Measurements from ENCODE around the gene NADSYN1. TPM values are rescaled to one million over a fixed set of nuclear protein-coding genes. Genes with fewer than 3 reads are reported as not detected.

The NADSYN1 gene
- total and polyA plus RNA-seq, 2 experiments from 2014 or later = 35.6 to 54.9 TPM

- Histone ChIP-seq H3F3A (replicated peaks; ENCODE audit: low read depth) (no peaks in the 10 kb centered on the region; the same call in 1 of the 2 replicates), H3K9me2 (ENCODE audit: insufficient read depth) (no peaks in the 10 kb centered on the region), H3K79me2 (replicated peaks; ENCODE audit: insufficient read depth) (peaks cover 40% of the 10 kb centered on the region), H3K27ac (ENCODE audit: low read depth) (no peak overlapping the region), H4K20me1 (replicated peaks; ENCODE audit: insufficient read depth) (peaks cover 11% of the 10 kb centered on the region; the same call in 1 of the 2 replicates), H3K4me3 (peak overlapping the region; percentile 94), H3K4me2 (peak overlapping the region; percentile 93), H3K36me3 (ENCODE audit: insufficient read depth) (peaks cover 9% of the 10 kb centered on the region), H3K4me1 (ENCODE audit: insufficient read depth) (peaks cover 29% of the 10 kb centered on the region), H3K27me3 (ENCODE audit: insufficient read depth) (no peaks in the 10 kb centered on the region), H2AFZ (no peak overlapping the region)
- peak overlapping the region; percentile 87 for H3K4me3 Mint-ChIP-seq
- no peak for ATAC-seq
- TF ChIP-seq STAT1 (IDR thresholded peaks at IDR 0.05; ENCODE audit: unreplicated experiment) (no peak), NANOG (IDR thresholded peaks at IDR 0.05; ENCODE audit: borderline replicate concordance) (no peak), CREB1 (CRISPR knock-in tag; IDR thresholded peaks at IDR 0.05; ENCODE audit: low read depth) (no peak), ZNF114 (CRISPR knock-in tag; IDR thresholded peaks at IDR 0.05) (no peak), CTCF (conservative IDR thresholded peaks at IDR 0.05; ENCODE audit: low read depth in 2 of 2) (no peak), EZH2 (IDR thresholded peaks at IDR 0.05; ENCODE audit: low read depth, unreplicated experiment) (no peak), JUNB (IDR thresholded peaks at IDR 0.05; ENCODE audit: unreplicated experiment) (no peak), ZNF331 (CRISPR knock-in tag; IDR thresholded peaks at IDR 0.05; ENCODE audit: low read depth) (no peak), ETS1 (IDR thresholded peaks at IDR 0.05) (no peak)
- DNase-seq (ENCODE audit: low spot score) = no peak
- H3K36me3 Mint-ChIP-seq (ENCODE audit: low read depth) = peaks cover 28% of the 10 kb centered on the region
- H3K27me3 Mint-ChIP-seq (ENCODE audit: insufficient read depth, low read depth, poor library complexity) = peaks cover 9% of the 10 kb centered on the region
- H3K9me3 Mint-ChIP-seq = no peaks in the 10 kb centered on the region
- peaks cover 33% of the 10 kb centered on the region for H3K4me1 Mint-ChIP-seq
- no peak overlapping the region for H3K27ac Mint-ChIP-seq
Measured at GRCh38 chr11:71453918-71454304, 908 bp downstream of the NADSYN1 start.

GRCh38 chr11:71454470-71455113 is 1.6 kb downstream of the NADSYN1 start:
- Mint-ChIP-seq H3K36me3 (ENCODE audit: low read depth) (peaks cover 31% of the 10 kb centered on the region), H3K4me1 (peaks cover 28% of the 10 kb centered on the region), H3K27ac (no peak overlapping the region), H3K4me3 (peak overlapping the region; percentile 47), H3K27me3 (ENCODE audit: insufficient read depth, low read depth, poor library complexity) (peaks cover 9% of the 10 kb centered on the region), H3K9me3 (no peaks in the 10 kb centered on the region)
- Histone ChIP-seq H3F3A (replicated peaks; ENCODE audit: low read depth) (no peaks in the 10 kb centered on the region; the same call in 1 of the 2 replicates), H3K27me3 (ENCODE audit: insufficient read depth) (no peaks in the 10 kb centered on the region), H3K4me2 (no peak overlapping the region; the same call in 1 of the 2 replicates), H3K4me1 (ENCODE audit: insufficient read depth) (peaks cover 29% of the 10 kb centered on the region), H3K9me2 (ENCODE audit: insufficient read depth) (no peaks in the 10 kb centered on the region), H2AFZ (no peak overlapping the region), H3K79me2 (replicated peaks; ENCODE audit: insufficient read depth) (peaks cover 33% of the 10 kb centered on the region), H3K36me3 (ENCODE audit: insufficient read depth) (peaks cover 11% of the 10 kb centered on the region), H4K20me1 (replicated peaks; ENCODE audit: insufficient read depth) (peaks cover 11% of the 10 kb centered on the region; the same call in 1 of the 2 replicates), H3K27ac (ENCODE audit: low read depth) (no peak overlapping the region), H3K4me3 (no peak overlapping the region)
- no peak for DNase-seq (ENCODE audit: low spot score)
- ATAC-seq = no peak
- TF ChIP-seq EZH2 (IDR thresholded peaks at IDR 0.05; ENCODE audit: low read depth, unreplicated experiment) (no peak), CTCF (conservative IDR thresholded peaks at IDR 0.05; ENCODE audit: low read depth in 2 of 2) (peak; percentile 17 to 41; a peak in 3 of 4 replicates), CREB1 (CRISPR knock-in tag; IDR thresholded peaks at IDR 0.05; ENCODE audit: low read depth) (no peak), ZNF114 (CRISPR knock-in tag; IDR thresholded peaks at IDR 0.05) (no peak), ETS1 (IDR thresholded peaks at IDR 0.05) (no peak), EZH2phosphoT487 (IDR thresholded peaks at IDR 0.05; ENCODE audit: unreplicated experiment) (no peak)

All from GM23338 (cell line).